ENCODE results near the gene RARRES2. TPM values are rescaled to one million over a fixed set of nuclear protein-coding genes. Genes with fewer than 3 reads are reported as not detected.
A peak's percentile ranks its signal among the peaks of the same experiment; 100 is the strongest.

RARRES2 gene
- total and polyA plus RNA-seq, 2 of the 13 experiments (the other 11 are each of a cell fraction or from before 2014, with no cell fraction given): 134 to 172 TPM

- TF ChIP-seq ZC3H13 (CRISPR knock-in tag; IDR thresholded peaks at IDR 0.05) (no peak), POLR2G (IDR thresholded peaks at IDR 0.05; ENCODE audit: low read depth, low read length) (peak; percentile 41), NR2F1 (CRISPR knock-in tag; IDR thresholded peaks at IDR 0.05) (peak in 1 of 2 experiments; percentile 65; a peak in 1 of 4 replicates), KMT2A (CRISPR knock-in tag; IDR thresholded peaks at IDR 0.05) (peak; percentile 61; the same call in 1 of the 2 replicates), SATB2 (CRISPR knock-in tag; IDR thresholded peaks at IDR 0.05) (0 out of 2 replicates have a peak, but pooled peaks have one; percentile 6), AFF4 (CRISPR knock-in tag; IDR thresholded peaks at IDR 0.05) (no peak), ZNF264 (CRISPR knock-in tag; IDR thresholded peaks at IDR 0.05) (0 out of 2 replicates have a peak, but pooled peaks have one; percentile 26), ZNF674 (CRISPR knock-in tag; IDR thresholded peaks at IDR 0.05; ENCODE audit: low read depth) (no peak), MAF1 (CRISPR knock-in tag; IDR thresholded peaks at IDR 0.05; ENCODE audit: borderline replicate concordance) (0 out of 2 replicates have a peak, but pooled peaks have one; percentile 36), TBX2 (CRISPR knock-in tag; IDR thresholded peaks at IDR 0.05; ENCODE audit: borderline replicate concordance) (peak; percentile 31; the same call in 1 of the 2 replicates), ZNF605 (CRISPR knock-in tag; IDR thresholded peaks at IDR 0.05) (peak; percentile 65; the same call in 1 of the 2 replicates), RBFOX2 (IDR thresholded peaks at IDR 0.05; ENCODE audit: low read depth, low read length) (peak; percentile 81), CENPBD1 (CRISPR knock-in tag; IDR thresholded peaks at IDR 0.05; ENCODE audit: borderline replicate concordance, low read depth) (no peak), MYC (CRISPR knock-in tag; IDR thresholded peaks at IDR 0.05; ENCODE audit: borderline replicate concordance) (peak; percentile 1; the same call in 1 of the 2 replicates), GATAD2A (CRISPR knock-in tag; IDR thresholded peaks at IDR 0.05) (peak; percentile 14; the same call in 1 of the 2 replicates), MYNN (CRISPR knock-in tag; IDR thresholded peaks at IDR 0.05; ENCODE audit: low read depth) (0 out of 2 replicates have a peak, but pooled peaks have one; percentile 11), TAF1 (CRISPR knock-in tag; IDR thresholded peaks at IDR 0.05) (peak; percentile 34; the same call in 1 of the 2 replicates), SALL2 (CRISPR knock-in tag; IDR thresholded peaks at IDR 0.05) (0 out of 2 replicates have a peak, but pooled peaks have one; percentile 19), HOXA5 (CRISPR knock-in tag; IDR thresholded peaks at IDR 0.05) (0 out of 2 replicates have a peak, but pooled peaks have one; percentile 15), POLR2A (IDR thresholded peaks at IDR 0.05; ENCODE audit: insufficient read depth in 1 of 2, low read depth in 2 of 2, low read length in 2 of 2) (peak; percentile 33 to 49; a peak in 2 of 4 replicates), MAX (IDR thresholded peaks at IDR 0.05) (peak; percentile 35; the same call in 1 of the 2 replicates), FOXP1 (IDR thresholded peaks at IDR 0.05) (no peak), FOXP1 (CRISPR knock-in tag; IDR thresholded peaks at IDR 0.05) (no peak), ZNF543 (CRISPR knock-in tag; IDR thresholded peaks at IDR 0.05) (peak; percentile 86; the same call in 1 of the 2 replicates), RNF2 (conservative IDR thresholded peaks at IDR 0.05; ENCODE audit: low read depth) (0 out of 2 replicates have a peak, but pooled peaks have one; percentile 52)
- TF ChIP-seq, protein P1, sequence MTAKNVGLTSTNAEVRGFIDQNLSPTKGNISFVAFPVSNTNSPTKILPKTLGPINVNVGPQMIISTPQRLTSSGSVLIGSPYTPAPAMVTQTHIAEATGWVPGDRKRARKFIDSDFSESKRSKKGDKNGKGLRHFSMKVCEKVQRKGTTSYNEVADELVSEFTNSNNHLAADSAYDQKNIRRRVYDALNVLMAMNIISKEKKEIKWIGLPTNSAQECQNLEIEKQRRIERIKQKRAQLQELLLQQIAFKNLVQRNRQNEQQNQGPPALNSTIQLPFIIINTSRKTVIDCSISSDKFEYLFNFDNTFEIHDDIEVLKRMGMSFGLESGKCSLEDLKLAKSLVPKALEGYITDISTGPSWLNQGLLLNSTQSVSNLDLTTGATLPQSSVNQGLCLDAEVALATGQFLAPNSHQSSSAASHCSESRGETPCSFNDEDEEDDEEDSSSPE (CRISPR knock-in tag; IDR thresholded peaks at IDR 0.05): peak; percentile 22; the same call in 1 of the 2 replicates
Observed at GRCh38 chr7:150341263-150342120, at the start of gene RARRES2 (continued).

Data from HepG2 (cell line).